Loucy (cell line): Measurements from ENCODE around the gene POFUT2.

Source experiments
- H2AFZ ChIP-seq: fragments of 200-600 bp; sonication (generic); 2 replicates; pipeline ENCODE4 v1.6.0; 2016; ENCODE audit warnings: antibody characterized with exemption, mild to moderate bottlenecking, low read length, moderate library complexity
- H3F3A ChIP-seq: fragments of 200-600 bp; 2 replicates; pipeline ENCODE4 v1.6.0; 2016; ENCODE audit warnings: antibody characterized with exemption, low read depth, mild to moderate bottlenecking
- H3K27me3 ChIP-seq: fragments of 200-600 bp; sonication (generic); 2 replicates; pipeline ENCODE4 v1.6.1; 2014; ENCODE audit warnings: low read length, mild to moderate bottlenecking; ENCODE audit not compliant: insufficient read depth, poor library complexity, severe bottlenecking
- H3K36me3 ChIP-seq: fragments of 200-600 bp; sonication (generic); 2 replicates; pipeline ENCODE4 v1.6.1; 2016; ENCODE audit warnings: low read length; ENCODE audit not compliant: insufficient read depth
- H3K4me1 ChIP-seq: fragments of 200-600 bp; sonication (generic); 2 replicates; pipeline ENCODE4 v1.5.1; 2014; ENCODE audit warnings: low read length, mild to moderate bottlenecking; ENCODE audit not compliant: insufficient read depth, poor library complexity, severe bottlenecking
- H3K4me2 ChIP-seq: fragments of 200-600 bp; sonication (generic); 2 replicates; pipeline ENCODE4 v1.6.0; 2014; ENCODE audit warnings: antibody characterized with exemption, low read length, low read depth, mild to moderate bottlenecking; ENCODE audit not compliant: poor library complexity, severe bottlenecking
- H3K4me3 ChIP-seq: fragments of 200-600 bp; sonication (generic); 2 replicates; pipeline ENCODE4 v1.5.1; 2014; ENCODE audit warnings: low read length, mild to moderate bottlenecking, mixed read lengths; ENCODE audit not compliant: poor library complexity, severe bottlenecking
- H3K79me2 ChIP-seq: fragments of 200-600 bp; sonication (generic); 2 replicates; pipeline ENCODE4 v1.6.1; 2014; ENCODE audit warnings: low read length; ENCODE audit not compliant: insufficient read depth
- H3K9ac ChIP-seq: fragments of 200-600 bp; sonication (generic); 2 replicates; pipeline ENCODE4 v1.6.0; 2014; ENCODE audit warnings: mild to moderate bottlenecking, low read depth, low read length, moderate library complexity; ENCODE audit not compliant: poor library complexity, severe bottlenecking
- H3K9me2 ChIP-seq: fragments of 200-600 bp; sonication (generic); replicated peaks from 2 replicates; pipeline ENCODE4 v1.6.1; 2016; ENCODE audit warnings: low read depth, low read length, mixed read lengths
- H3K9me3 ChIP-seq: fragments of 200-600 bp; sonication (generic); 2 replicates; pipeline ENCODE4 v1.6.1; 2014; ENCODE audit warnings: mild to moderate bottlenecking, antibody characterized with exemption, low read length, low read depth; ENCODE audit not compliant: insufficient read depth
- H4K20me1 ChIP-seq: fragments of 200-600 bp; sonication (generic); 2 replicates; pipeline ENCODE4 v1.6.0; 2014; ENCODE audit warnings: antibody characterized with exemption, low read length, mild to moderate bottlenecking; ENCODE audit not compliant: insufficient read depth, poor library complexity, severe bottlenecking
- CTCF ChIP-seq: fragments of 200-600 bp; sonication (generic); conservative IDR thresholded peaks from 2 replicates; pipeline ENCODE4 v1.5.1; 2014; ENCODE audit warnings: mild to moderate bottlenecking, antibody characterized with exemption, low read length
- EZH2phosphoT487 ChIP-seq: fragments of 200-600 bp; IDR thresholded peaks from 2 replicates; pipeline ENCODE4 v1.6.1; 2018; ENCODE audit warnings: antibody characterized with exemption, mild to moderate bottlenecking, moderate library complexity, borderline replicate concordance

POFUT2 gene

DNA sequence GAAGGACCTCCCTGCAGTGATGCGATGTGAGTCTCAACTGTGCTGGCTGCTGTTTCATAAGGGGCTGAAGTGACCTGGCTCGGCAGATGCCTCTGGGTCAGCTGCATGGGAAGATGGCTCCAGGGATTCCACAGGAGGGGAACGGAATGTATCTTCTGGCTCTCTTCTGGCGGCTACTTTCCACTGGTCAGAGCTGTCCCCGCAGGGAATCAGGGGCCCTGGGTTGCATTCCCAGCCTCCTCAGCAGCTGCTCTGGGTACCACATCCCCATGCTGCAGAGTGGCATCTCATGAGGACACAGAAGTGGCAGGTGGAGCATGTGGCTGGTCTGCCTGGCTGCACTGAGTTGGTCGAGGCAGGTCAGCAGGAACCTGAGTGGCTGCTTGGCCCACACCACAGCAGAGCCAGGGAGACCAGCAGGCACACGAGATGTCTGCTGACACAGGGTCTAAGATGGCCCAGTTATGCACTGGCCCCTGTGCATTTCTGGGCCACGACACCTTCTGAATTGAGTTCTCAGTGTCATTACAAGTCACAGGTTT, 42.8 kb downstream of the POFUT2 start:
- Histone ChIP-seq H3K27me3 (no peaks in the 10 kb centered on the region), H3K9ac (no peak overlapping the region), H3K4me2 (no peak overlapping the region), H3K9me3 (peaks cover 7% of the 10 kb centered on the region; the same call in 1 of the 2 replicates), H3K4me1 (peaks cover 5% of the 10 kb centered on the region), H3K36me3 (no peaks in the 10 kb centered on the region), H2AFZ (no peak overlapping the region), H3K79me2 (no peaks in the 10 kb centered on the region), H4K20me1 (no peaks in the 10 kb centered on the region), H3K4me3 (no peak overlapping the region), H3K9me2 (no peaks in the 10 kb centered on the region), H3F3A (no peaks in the 10 kb centered on the region)
- TF ChIP-seq CTCF (no peak), EZH2phosphoT487 (no peak)

GRCh38 chr21:45243603-45244002, 44.1 kb downstream of the POFUT2 start:
- TF ChIP-seq CTCF = no peak
- Histone ChIP-seq H3K79me2 (no peaks in the 10 kb centered on the region), H3K4me1 (peaks cover 5% of the 10 kb centered on the region), H3K9ac (no peak overlapping the region), H3K36me3 (no peaks in the 10 kb centered on the region), H3K9me2 (no peaks in the 10 kb centered on the region), H2AFZ (no peak overlapping the region), H3K4me3 (no peak overlapping the region), H3K27me3 (no peaks in the 10 kb centered on the region), H4K20me1 (no peaks in the 10 kb centered on the region), H3K4me2 (no peak overlapping the region), H3F3A (no peaks in the 10 kb centered on the region), H3K9me3 (peaks cover 7% of the 10 kb centered on the region; the same call in 1 of the 2 replicates)

- no peak overlapping the region for H3K4me2 ChIP-seq
- H3K9me3 ChIP-seq = peaks cover 7% of the 10 kb centered on the region; the same call in 1 of the 2 replicates
Measured at GRCh38 chr21:45241357-45241756, 46.3 kb downstream of the POFUT2 start.

More at GRCh38 chr21:45241357-45241756, 46.3 kb downstream of the POFUT2 start:
- H3K36me3 ChIP-seq = no peaks in the 10 kb centered on the region
- H3K4me1 ChIP-seq = peaks cover 5% of the 10 kb centered on the region
- H3K9me2 ChIP-seq = no peaks in the 10 kb centered on the region
- no peak overlapping the region for H3K9ac ChIP-seq
- TF ChIP-seq EZH2phosphoT487 (no peak), CTCF (no peak)
- 0 out of 2 replicates have a peak overlapping the region, but pooled peaks have one; percentile 19 for H2AFZ ChIP-seq
- H3K27me3 ChIP-seq = no peaks in the 10 kb centered on the region
- H3F3A ChIP-seq = no peaks in the 10 kb centered on the region
- H3K79me2 ChIP-seq = no peaks in the 10 kb centered on the region
- no peaks in the 10 kb centered on the region for H4K20me1 ChIP-seq
- no peak overlapping the region for H3K4me3 ChIP-seq
